HG03280 (cell line): ENCODE data around the gene ZNF519.

Source experiments
- ATAC-seq: cut with Tn5 transposase; IDR thresholded peaks from one replicate; pipeline ENCODE4 v1.9.1; 2021; ENCODE audit warnings: mild to moderate bottlenecking, moderate library complexity; ENCODE audit not compliant: unreplicated experiment

The ZNF519 gene

GRCh38 chr18:14100503-14101286, 31.5 kb downstream of the ZNF519 start:
- ATAC-seq, result no peak

GRCh38 chr18:14098428-14098827, 33.8 kb downstream of the ZNF519 start:
- ATAC-seq, result no peak

GRCh38 chr18:14097761-14098160, 34.5 kb downstream of the ZNF519 start:
- ATAC-seq, result no peak

- no peak for ATAC-seq
These were observed 38.8 kb downstream of the ZNF519 start for GRCh38 chr18:14093307-14093915.

- no peak for ATAC-seq
These were observed 39.5 kb downstream of the ZNF519 start for GRCh38 chr18:14092625-14093306.

GRCh38 chr18:14089781-14090180, 42.5 kb downstream of the ZNF519 start:
- ATAC-seq, result no peak

GRCh38 chr18:14089191-14089590, 43.0 kb downstream of the ZNF519 start:
- no peak for ATAC-seq

- no peak for ATAC-seq
These were observed 45.6 kb downstream of the ZNF519 start for GRCh38 chr18:14086458-14087231.

GRCh38 chr18:14085770-14086457, 46.3 kb downstream of the ZNF519 start:
- ATAC-seq, result no peak

- no peak for ATAC-seq
These were observed 57.0 kb downstream of the ZNF519 start for GRCh38 chr18:14075196-14075595.

- no peak for ATAC-seq
These were observed 58.0 kb downstream of the ZNF519 start for GRCh38 chr18:14074187-14074586.

GRCh38 chr18:14053661-14054060, 78.6 kb downstream of the ZNF519 start:
- ATAC-seq, result no peak
